NCI-H128 (cell line): ENCODE data around the gene TMEM204.

Source experiments
- DNase-seq: peaks from one replicate; lab custom pipeline; 2025; ENCODE audit not compliant: unreplicated experiment; lab: John Stamatoyannopoulos, UW

The TMEM204 gene

DNA sequence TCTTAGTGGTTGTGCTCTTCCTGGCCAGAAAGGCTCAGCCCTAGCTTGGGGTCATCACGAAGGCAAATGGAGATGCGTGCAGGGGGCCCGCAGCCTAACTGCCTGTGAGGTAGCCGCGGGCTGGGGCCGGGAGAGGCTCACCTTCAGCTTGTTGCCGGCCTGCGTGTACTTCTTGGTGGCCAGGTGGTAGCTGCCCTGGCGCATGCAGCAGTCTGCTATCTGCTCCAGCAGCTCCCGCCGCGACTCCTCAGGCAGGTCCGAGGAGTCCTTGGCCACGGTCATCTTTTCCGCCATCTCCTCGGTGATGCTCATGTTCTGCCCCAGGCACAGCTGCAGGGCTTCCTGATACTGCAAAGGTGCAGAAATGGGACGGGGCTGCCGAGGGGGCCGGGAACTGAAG lies 13.0 kb upstream of the TMEM204 start:
- no peak for DNase-seq

DNA sequence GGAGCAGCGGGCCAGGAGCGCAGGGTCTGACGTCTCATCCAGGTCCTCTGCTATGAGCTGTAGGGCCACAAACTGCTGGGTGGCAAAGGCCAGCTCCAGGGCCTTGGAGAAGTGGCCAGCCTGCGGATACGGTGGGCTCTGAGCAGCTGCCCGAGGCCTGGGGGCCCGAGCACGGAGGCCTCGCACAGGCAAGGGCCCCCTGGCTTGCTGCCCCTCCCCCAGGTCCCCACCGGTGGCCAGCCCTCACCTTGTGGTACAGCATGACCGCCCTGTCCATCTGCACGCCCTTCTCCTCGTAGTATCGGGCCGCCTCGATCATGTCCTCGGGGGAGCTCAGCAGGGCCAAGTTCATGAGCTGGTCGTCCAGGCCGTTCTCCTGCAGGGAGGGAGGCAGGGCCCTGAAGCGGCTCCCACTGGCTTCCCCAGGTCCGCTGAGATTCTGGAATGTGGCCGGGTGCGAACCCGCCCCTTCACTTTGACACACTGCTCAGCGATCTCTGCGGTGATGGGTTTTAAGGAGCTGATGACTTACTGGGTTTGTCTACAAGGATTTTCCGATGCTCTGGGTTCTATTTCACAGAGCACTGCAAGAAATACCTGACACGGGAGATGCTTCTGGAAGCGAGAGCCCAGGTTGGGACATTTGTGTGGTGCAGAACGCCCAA lies 9.8 kb upstream of the TMEM204 start:
- DNase-seq, result no peak

DNA sequence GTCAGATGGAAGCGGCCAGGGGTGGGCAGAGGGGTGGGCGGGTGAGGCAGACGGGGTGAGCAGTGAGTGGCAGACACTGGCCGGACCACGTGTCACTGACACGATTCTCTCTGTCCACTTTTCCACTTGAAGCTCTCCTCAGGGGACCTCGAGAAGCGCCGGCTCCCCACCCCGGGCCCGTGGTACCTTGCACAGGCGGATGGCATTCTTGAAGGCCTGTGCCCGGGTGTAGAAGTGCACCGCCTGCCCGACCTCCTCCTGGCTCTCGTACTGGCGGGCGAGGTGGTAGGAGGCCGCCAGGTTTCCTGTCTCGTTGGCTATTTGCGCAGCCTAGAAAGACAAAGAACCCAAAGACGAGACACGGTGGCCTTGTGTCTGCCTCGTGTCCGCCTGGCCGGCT lies 9.1 kb upstream of the TMEM204 start:
- no peak for DNase-seq

DNA sequence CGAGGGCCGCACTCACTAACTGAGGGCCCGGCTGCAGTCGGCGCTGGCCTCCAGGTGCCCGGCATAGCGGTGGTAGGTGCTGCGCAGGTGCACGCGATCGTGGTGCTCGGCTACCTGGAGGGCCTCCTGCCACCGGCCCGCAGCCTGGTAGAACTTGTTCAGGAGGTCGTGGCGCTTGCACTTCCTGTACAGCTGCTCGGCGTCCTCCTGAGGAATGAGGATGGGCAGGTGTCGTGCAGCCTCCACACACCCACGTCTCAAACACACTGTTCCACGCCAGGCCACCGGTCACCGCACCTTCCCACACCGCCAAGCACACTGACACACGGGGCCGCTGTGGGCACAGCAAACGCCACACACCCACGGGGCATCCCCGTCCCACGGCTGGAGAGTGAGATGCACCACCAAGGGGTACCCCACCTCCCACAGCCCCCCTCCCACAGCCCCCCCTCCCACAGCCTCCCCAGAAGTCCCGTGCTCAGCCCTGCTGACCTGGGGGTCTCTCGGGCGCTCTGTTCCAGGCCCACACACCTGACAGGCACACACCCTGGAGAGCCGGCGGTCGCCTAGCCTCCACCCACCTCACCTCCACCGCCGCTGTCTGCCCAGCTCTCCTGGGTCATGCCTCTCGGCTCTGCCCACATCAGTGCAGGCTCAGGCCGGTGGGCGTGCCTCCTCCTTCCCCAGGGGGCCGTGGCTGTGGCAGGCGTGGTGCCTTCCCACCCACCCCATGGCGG lies 7.4 kb upstream of the TMEM204 start:
- no peak for DNase-seq

DNA sequence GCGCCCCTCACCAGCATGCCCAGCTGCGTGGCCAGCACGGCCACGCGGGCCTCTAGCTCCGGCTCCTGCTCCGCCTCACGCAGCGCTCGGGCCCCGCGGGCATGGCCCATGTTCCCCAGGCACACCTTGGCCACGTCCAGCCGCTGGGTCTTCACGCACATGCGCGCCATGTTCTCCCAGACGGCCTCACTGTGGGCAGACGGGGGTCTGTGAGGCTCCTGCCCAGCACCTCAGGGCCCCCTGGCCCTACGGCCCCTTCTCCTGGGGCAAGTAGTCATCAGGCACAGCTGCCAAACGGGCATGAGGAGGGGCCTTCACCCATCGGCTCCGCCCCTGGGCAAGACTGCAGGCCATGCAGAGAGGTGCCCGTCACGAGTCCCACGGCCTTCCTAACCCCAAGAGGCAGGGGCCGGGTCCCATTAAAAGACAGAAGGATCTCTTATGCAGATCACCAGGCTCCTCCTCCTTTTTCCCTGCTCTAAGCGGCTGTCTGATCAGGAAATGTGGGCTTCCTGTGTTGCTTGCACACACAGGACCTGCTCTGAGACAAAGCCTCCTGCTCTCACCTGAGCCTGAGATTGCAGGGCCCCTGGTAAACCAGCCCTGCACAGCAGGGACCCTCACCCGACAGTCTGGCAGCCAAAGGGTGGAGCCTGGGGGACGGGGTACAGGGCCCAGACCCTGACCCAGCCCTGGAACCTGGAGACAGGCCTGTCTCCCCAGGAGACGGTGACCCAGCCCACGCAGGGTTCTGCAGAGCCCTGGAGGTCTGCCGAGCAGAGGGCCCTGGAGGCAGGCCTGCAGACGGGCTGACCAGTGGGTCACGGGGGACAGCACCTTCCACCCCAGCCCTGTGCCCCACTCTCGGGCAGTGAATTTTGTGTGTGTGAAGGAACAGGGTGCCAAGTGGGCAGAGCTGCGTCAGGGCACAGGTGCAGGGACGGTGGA lies 6.6 kb upstream of the TMEM204 start:
- DNase-seq, result no peak

DNA sequence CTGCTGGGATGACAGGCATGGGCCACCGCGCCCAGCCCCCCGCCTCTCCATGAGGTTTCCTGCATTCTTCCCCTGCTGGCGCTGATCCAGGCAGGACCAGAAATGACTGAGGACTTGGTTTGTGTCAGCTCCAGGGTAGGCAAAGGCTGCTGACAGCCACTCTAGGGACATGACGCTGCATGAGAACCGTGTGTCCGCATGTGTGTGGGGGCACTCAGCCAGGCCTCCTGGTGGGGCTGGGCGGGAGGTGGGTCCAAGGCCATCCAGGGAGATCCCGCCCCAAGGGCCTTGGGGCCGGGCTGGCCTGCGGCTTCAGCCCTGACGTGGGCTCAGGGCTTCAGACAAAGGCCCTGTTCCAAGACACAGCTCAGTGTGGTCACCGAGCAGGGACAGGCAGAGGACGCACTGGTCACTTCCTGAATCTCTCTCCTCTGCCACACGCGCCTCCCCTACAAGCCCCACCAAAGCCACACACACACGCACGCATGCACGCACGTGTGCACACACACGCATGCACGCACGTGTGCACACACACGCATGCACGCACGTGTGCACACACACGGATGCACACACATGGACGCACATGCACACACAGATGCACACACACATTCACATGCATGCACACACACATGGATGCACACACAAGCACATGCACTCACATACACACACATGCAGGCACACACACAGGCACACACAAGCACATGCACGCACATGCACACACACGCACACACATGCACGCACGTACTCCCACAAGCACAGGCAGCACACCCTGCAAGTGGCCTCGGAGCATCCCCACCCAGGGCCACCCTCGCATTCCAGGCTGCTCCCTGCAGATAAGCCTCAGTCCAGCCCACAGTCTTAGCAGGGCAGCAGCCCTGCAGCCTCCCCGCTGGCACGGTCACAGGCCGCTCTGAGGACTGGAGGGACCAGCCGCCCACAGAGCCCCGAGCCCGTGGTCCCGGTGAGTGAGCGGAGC lies 5.3 kb upstream of the TMEM204 start:
- no peak for DNase-seq

DNA sequence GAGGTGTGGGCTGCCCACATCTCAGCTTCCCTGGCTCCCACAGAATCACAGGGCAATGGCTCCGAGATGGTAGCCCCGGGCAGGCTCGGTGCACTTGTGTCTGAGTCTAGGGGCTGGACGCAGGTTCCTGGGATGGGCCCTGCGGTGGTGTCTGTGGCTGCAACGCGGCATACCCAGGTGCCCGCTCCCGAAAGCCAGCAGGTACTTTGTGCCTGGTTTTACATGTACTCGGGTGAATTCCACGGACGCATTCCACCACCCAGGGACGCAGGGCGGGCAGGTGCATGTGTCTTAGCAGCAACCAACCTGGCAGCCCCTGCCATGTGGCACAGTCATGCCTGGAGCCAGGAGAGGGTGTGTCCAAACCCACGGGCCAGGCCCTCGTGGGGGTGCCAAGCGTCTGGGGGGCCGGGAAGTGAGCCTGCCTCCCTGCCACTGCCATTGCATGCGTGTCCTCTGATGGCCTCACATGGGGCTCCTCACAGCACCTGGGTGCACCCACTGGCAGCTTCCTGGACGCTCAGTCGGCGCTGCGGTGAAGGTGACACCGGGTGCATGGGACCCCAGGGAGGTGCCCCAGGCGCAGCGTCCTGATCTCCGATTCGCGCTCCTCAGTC lies 4.4 kb upstream of the TMEM204 start:
- no peak for DNase-seq

DNA sequence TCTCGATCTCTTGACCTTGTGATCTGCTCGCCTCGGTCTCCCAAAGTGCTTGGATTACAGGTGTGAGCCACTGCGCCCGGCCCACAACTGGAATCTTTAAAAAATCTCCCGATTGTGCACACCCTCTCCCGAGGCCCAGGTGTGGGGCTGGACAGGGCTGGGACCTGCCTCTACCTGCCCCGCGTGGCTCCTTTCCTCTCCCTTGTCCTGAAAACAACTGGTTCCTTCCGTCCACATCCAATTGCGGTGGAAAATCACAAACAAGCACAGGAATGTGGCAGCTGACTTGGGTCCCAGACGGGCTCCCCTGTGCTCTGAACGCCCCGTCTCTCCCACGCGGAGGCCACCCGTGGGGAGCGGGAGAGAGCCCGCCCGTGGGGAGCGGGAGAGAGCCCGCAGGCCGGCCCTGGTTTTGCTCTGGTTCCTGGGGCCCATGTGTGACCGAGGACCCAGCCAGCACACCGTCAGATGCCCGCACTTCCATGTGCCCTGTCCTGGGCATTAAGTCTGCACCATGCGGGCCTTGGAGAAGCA lies 3.0 kb upstream of the TMEM204 start:
- DNase-seq, result no peak

DNA sequence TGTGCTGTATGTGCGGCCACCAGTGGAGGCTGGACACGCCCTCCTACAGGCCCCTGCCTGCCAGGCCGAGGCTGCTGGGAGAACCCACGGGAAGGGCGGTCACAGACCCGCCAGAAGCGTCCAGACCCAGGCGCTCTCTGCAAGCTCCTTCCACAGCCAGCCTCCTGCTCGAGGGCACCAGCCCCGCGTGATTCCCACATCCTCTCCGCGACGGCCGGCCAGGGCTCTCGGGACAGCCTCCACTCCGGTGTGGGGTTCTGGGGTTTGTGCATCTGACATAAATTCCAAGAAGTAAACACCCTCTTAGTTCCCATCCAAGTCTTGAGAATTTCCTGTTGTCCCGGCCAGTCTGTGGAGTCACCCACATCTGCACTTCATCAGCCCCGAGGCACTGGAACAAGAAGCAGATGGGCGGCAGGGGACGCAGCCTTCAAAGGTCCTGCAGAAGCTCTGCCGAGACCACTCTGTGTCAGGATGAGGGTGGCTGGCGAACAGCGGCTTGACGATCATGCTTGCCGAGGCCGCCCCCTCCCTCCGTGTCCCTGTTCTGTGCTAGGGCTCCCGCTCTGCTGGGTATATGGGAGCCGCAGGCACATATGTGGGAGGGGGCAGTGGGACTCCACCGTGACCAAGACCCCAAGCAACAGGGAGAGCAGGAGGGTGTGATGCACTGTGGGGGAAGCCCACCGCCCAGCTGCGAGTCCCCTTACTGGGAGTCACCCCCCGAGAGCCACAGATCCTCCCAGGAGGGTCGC lies 2.4 kb upstream of the TMEM204 start:
- no peak for DNase-seq

DNA sequence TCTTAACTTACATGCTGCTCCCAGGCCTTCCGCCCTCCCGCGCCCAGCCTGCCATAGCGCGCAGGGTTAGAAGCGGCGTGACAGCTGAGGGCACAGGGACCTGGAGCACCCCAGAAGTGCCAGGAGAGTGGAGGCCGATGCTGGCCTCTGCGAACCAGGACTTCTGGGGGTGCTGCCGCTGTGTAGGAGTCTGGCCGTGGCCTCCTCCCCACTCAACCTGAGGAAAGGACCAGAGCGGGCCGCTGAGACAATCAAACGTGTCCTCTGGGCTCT lies 1.9 kb upstream of the TMEM204 start:
- no peak for DNase-seq

DNA sequence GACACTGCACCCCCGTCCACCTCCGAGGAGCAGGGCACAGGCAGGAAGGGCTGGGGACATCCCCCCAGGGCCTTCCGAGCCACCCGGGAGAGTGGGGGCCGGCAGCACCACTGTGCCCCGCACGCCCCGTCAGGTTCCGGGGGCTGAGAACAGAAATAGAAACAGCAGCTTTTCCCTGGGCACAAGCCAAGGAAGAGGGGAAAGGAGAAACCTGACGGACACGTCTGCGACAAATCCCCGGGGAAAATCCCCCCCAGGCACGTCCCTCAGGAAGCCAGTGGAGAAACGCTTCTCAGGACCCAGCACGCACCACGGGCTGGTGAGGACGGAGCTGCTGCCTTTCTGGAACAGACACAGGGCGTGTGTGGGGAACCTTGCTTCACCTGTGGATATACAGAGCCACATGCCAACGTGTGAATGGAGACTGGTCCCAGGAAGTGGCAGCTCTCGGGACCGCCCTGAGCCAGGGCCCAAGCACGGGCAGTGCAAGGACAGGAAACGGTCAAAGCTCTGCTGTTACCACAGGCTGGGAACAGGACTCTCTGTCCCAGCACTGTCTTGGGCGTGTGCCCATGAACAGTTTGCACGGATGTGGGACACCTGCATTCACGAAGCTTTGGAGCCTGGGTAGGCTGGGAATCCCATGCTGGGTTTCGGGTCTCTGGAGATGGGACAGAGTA lies 1.2 kb upstream of the TMEM204 start:
- no peak for DNase-seq

DNA sequence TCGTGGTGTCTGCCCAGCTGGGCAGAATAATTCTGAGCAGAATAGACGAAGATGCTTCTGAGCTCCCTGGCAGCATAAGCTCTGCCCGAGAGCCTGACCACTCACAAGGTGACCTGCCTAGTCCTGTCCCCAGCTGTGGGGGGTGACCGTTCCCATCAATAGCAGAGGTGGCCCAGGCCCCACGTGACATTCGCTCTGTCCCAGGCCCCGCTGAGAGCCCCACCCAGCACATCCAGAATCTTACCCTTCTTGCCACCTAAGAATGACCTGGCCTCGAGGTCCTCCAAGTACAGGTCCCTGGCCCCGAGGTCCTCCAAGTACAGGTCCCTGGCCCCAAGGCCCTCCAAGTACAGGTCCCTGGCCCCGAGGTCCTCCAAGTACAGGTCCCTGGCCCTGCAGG lies 695 bp upstream of the TMEM204 start:
- DNase-seq, result no peak

DNA sequence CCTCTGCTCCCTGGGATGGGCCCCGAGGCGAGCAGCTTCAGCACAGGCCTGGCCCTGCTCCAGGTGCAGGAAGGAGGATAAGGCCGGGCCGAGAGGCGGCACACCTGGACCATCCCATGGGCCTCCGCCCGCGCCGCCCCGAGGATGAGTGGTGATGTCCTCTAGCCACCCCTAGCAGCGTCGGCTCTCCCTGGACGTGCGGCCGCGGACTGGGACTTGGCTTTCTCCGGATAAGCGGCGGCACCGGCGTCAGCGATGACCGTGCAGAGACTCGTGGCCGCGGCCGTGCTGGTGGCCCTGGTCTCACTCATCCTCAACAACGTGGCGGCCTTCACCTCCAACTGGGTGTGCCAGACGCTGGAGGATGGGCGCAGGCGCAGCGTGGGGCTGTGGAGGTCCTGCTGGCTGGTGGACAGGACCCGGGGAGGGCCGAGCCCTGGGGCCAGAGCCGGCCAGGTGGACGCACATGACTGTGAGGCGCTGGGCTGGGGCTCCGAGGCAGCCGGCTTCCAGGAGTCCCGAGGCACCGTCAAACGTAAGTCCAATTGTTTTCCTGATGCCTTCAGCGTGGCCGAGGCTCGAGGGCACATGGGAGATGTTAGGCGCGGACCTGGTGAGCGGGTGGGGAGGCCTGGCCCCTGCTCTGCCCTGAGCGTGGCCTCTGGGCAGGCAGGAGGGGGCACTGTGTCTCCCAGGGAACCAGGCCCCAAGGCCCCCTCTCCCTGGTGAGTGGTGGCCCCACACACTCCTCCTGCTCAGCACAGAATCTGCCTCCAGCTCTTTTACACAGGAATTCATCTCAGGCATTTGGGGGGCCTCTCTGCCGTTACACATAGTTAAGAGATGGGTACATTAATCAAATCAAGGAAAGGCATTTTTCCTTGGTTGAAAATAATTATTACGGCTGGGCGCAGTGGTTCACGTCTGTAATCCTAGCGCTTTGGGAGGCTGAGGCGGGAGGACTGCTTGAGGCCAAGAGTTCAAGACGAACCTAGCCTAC lies 855 bp downstream of the TMEM204 start:
- DNase-seq, result no peak

DNA sequence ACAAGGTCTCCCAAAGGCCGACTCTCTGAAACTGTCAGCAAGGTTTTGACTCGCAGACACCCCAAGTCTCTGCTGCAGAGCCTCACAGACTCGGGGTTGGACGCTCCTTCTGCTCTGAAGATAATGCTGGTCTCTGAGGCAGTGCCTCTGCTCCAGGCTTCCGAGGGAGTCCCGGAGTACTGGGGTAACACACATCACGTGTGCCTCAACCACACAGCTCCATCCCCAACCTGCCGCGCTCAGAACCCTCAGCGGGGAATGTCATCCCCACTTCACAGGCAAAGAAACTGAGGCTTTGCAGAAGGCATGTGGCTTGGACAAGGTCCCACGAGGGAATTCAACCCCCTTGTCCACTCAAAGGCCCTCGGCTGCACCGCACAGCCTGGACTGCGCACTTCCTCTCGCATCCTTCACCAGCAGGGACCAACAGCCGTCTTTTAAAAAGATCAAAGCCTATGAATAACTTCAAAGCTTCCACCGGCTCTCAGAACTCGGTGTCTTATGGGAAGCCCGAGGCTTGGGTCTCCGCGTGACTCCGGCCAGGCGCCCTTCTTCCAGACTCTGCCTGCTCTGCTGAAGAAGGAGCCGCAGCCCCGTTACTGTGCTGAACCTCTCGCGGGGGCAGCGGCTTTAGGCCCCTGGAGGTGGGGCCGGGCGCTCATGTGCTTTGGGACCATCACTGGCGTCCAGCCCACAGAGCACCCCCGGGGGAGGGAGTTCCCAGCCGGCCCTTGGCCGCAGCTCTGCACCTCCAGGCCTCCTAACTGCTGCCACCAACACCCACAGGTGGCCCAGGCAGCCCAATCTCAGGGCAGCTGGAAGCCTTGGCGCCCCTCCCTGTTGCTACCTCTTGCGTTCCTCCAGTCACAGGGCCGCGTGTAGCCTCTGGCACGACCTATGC lies 2.2 kb downstream of the TMEM204 start:
- no peak for DNase-seq

DNA sequence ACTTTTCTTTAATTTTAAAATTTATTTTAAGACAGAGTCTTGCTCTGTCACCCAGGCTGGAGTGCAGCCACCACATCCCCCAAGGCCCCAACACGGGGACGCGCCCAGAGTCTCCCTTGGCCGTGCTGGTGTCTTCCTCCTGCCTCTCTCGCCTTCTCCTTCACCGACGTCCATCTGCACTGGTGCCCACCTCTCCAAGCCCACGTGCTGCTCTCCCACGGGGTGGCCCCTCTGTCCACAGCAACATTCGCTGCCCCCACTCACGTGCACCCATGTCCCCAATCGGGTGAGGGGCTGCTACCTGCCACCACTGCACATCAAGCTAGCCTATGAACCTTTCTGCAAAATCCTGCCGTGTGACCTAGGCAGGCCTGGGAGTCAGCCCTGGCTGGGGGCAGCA lies 3.1 kb downstream of the TMEM204 start:
- DNase-seq, result no peak

DNA sequence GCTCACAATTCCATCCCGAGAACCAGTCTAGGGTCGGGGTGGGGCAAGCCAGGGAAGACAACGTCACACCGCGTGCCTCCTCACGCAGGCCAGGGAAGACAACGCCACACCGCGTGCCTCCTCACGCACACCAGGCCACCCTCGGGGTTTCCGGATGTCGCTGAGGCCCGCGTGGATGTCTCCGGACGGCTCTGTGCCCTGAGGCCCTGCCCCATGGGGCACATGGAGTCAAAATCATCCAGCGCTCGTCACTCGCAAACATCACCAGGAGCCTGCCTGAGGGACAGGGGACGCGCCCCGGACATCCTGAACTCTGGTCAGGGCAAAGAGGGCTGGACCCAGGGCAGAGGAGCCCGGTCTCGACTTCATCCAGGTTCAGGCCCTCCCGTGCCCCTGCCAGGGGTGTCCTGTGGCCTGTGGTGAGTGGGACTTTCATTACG lies 3.7 kb downstream of the TMEM204 start:
- no peak for DNase-seq
